Adrenal gland (tissue), 12 donors: Measurements from ENCODE around the gene RNF126. TPM values are rescaled to one million over a fixed set of nuclear protein-coding genes. Genes with fewer than 3 reads are reported as not detected.

Experiments
- DNase-seq, 7 donors: peaks; one replicate each; pipeline ENCODE4 v3.0.0-alpha.2; 2019 to 2020
- H3K27ac ChIP-seq, 5 donors: fragments of 200-600 bp; sonication (generic) in 4 of 5; 1 replicate in 3 of 5; 2 replicates in 2 of 5; pipeline versions ENCODE4 v1.5.1 to v1.8.0; 2016 to 2020; ENCODE audit warnings: mild to moderate bottlenecking in 1 of 5
- H3K27me3 ChIP-seq: fragments of 200-600 bp; 2 replicates; pipeline ENCODE4 v1.8.0; 2021
- H3K36me3 ChIP-seq, 2 donors: fragments of 200-600 bp; replicated peaks in 1 of 2; 1 replicate in 1 of 2; 2 replicates in 1 of 2; pipeline versions ENCODE4 v1.5.1 to v1.8.0; 2018 to 2022
- H3K4me1 ChIP-seq, 2 donors: fragments of 200-600 bp; replicated peaks in 1 of 2; 1 replicate in 1 of 2; 2 replicates in 1 of 2; pipeline versions ENCODE4 v1.5.1 to v1.8.0; 2018 to 2021
- H3K4me3 ChIP-seq, 4 donors: fragments of 200-600 bp; sonication (generic) in 3 of 4; one replicate each; pipeline ENCODE4 v1.5.1; 2016 to 2018
- H3K9me3 ChIP-seq, 3 donors: fragments of 200-600 bp; sonication (generic) in 1 of 3; replicated peaks in 1 of 3; 1 replicate in 2 of 3; 2 replicates in 1 of 3; pipeline versions ENCODE4 v1.5.1 to v1.8.0; 2016 to 2021
- POLR2A ChIP-seq, 2 donors: fragments of 450-650 bp; IDR thresholded peaks; one replicate each; pipeline ENCODE4 v1.6.1; 2017; ENCODE audit warnings: antibody characterized with exemption in 2 of 2, mild to moderate bottlenecking in 2 of 2, moderate library complexity in 1 of 2
- WGBS, 4 donors: extraction: QIAGEN DNeasy Blood & Tissue Kit in 2 of 4; methylation state at CpG; one replicate each; pipeline versions ENCODE4 v1.1.5 to v1.1.7; 2013 to 2017; 5-methylcytosine and 5-hydroxymethylcytosine counted together
- intact Hi-C, 2 donors: fragments of 100-400 bp; cut with DNase I; formaldehyde crosslinking; loops; one replicate each; pipeline versions ENCODE4 v1.14.1 to v1.15.0; 2022 to 2023
- polyA plus RNA-seq, 3 donors: library from polyadenylated mRNA; stranded (reverse); fragments of 200-250 nt in 2 of 3; fragments of 350-450 nt in 1 of 3; fragmentation: Illumina TruSeq in 1 of 3; extraction: RNeasy Lipid Tissue Mini Kit (QIAGEN cat#74804) in 1 of 3; gene quantifications; one replicate each; pipeline ENCODE4 v1.2.3, GENCODE V29; 2013 to 2014
- total RNA-seq, 9 donors: library from RNA; depleted of rRNA in 4 of 9; stranded (reverse); fragments of >200 nt in 4 of 9; fragments of 120-200 nt in 1 of 9; fragmentation: NEBNext Ultra II Directional in 1 of 9; extraction: Animal tissue kit (Norgen Biotek cat#: 25700) in 1 of 9; gene quantifications; one replicate each; pipeline versions ENCODE4 v1.1.0 to v1.2.4, GENCODE V29; 2013 to 2023
- TF ChIP-seq, protein P1 (sequence below), 6 experiments: fragments of 450-650 bp in 4 of 6; fragments of 200-600 bp in 2 of 6; sonication (generic) in 1 of 6; IDR thresholded peaks; 1 replicate in 5 of 6; 2 replicates in 1 of 6; pipeline versions ENCODE4 v1.5.1 to v1.8.0; 2016 to 2021; ENCODE audit warnings: antibody characterized with exemption in 6 of 6, mild to moderate bottlenecking in 2 of 6, moderate library complexity in 1 of 6
- donor health status: healthy with polysubstance abuse.
- donor health status: Bipolar disorder and iron deficiency.
- donor health status: DM: yes; HTN: yes; CAD: no.
- donor health status: DM: no; HTN: no; CAD: no.
- donor health status: DM: no; HTN: no; CAD: no.
- donor health status: DM: yes; HTN: yes; CAD: no.

The RNF126 gene
- total and polyA plus RNA-seq, 12 donors = 9.3 to 76.4 (median 43.1) TPM

DNA sequence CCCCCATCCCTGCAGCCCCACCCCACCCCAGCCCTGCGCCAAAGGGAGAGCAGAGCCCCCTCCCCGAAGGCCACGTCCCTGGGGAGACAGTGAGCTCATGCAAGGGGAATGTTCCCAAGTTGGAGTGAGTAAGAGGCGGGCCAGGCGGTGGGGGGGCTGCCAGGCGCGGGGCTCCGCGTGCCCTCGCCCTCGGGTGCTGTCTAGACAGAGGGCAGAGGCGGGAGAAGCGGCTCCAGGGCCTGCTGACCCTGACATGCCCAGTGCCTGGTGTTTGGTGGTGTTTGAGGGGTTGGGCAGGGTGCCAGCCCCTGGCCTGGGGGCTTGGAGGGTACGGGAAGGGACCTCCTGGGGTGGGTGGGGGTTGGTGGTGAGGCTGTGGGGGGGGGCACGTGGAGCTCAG lies 14.2 kb upstream of the RNF126 start:
- intact Hi-C loops = no loop called here
- 6 to 19% (median 9%) methylated on average over 3 to 15 of the region's 15 CpGs for WGBS, 4 donors

DNA sequence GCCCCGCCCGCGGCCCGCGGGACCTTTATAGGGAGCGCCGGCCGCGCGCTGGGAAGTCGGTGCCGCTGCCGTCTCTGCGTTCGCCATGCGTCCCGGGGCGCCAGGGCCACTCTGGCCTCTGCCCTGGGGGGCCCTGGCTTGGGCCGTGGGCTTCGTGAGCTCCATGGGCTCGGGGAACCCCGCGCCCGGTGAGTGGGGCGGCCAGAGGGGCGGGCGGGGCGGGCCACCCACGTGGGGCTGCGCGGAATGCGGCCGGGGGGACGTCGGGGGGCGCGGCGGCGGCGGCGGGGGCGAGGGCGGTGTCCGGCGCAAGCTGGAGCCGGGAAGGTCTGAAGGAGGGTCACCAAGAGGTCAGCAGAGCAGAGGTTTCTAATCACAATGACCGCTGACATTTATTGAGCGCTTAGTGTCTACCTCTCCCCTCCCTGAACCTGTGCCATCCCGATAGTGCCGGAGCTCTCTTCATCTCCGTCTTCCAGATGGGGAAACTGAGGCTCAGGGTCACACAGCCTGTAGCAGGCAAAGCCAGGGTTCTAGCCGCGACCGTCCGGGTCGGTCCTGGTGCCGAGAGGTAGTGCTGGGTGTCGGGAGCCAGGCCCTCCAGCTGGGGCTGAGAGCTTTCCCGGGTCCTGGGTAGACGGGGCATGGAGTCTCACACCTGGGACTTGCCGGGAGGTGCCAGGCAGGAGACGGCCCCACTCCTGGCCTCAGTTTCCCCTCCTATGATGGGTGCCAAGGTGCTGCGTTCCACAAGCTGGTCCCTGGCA lies 13.5 kb upstream of the RNF126 start, which contains the start of gene FSTL3:
Gene FSTL3, plus strand, starts transcription at position 54 of the 767 bp plus-strand sequence. Its CDS starts 32 bp downstream, at position 86.
- H3K27ac ChIP-seq = peak within 1 kb of the TSS; percentile 68 to 98 (median 91)
- H3K9me3 ChIP-seq = no peaks in the 10 kb centered on the region
- TF ChIP-seq, protein P1, sequence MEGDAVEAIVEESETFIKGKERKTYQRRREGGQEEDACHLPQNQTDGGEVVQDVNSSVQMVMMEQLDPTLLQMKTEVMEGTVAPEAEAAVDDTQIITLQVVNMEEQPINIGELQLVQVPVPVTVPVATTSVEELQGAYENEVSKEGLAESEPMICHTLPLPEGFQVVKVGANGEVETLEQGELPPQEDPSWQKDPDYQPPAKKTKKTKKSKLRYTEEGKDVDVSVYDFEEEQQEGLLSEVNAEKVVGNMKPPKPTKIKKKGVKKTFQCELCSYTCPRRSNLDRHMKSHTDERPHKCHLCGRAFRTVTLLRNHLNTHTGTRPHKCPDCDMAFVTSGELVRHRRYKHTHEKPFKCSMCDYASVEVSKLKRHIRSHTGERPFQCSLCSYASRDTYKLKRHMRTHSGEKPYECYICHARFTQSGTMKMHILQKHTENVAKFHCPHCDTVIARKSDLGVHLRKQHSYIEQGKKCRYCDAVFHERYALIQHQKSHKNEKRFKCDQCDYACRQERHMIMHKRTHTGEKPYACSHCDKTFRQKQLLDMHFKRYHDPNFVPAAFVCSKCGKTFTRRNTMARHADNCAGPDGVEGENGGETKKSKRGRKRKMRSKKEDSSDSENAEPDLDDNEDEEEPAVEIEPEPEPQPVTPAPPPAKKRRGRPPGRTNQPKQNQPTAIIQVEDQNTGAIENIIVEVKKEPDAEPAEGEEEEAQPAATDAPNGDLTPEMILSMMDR (IDR thresholded peaks at IDR 0.05) = no peak
- TF ChIP-seq POLR2A (IDR thresholded peaks at IDR 0.05) = peak; percentile 11 to 61
- H3K4me3 ChIP-seq = peak within 1 kb of the TSS in 3 of 4 donors; percentile 13 to 65 (median 43)
- peak in 4 of 7 donors; percentile 44 to 59 (median 54) for DNase-seq
- no peaks in the 10 kb centered on the region for H3K36me3 ChIP-seq
- intact Hi-C loops = no loop called here
- WGBS, 4 donors = 0 to 7% (median 3%) methylated on average over 8 to 63 of the region's 63 CpGs
- H3K27me3 ChIP-seq = no peaks in the 10 kb centered on the region
- peaks cover 38 to 47% of the 10 kb centered on the region in 2 donors for H3K4me1 ChIP-seq

More for the DNA sequence above, 14.2 kb upstream of the RNF126 start:
- peaks cover 38 to 47% of the 10 kb centered on the region in 2 donors for H3K4me1 ChIP-seq
- DNase-seq = peak; percentile 88 to 94 (median 93)
- TF ChIP-seq, protein P1 (IDR thresholded peaks at IDR 0.05) = no peak
- TF ChIP-seq POLR2A (IDR thresholded peaks at IDR 0.05) = peak in 1 of 2 donors; percentile 62
- H3K27me3 ChIP-seq = no peaks in the 10 kb centered on the region
- H3K4me3 ChIP-seq = peak overlapping the region in 2 of 4 donors; percentile 43 to 65
- no peaks in the 10 kb centered on the region for H3K9me3 ChIP-seq
- no peaks in the 10 kb centered on the region for H3K36me3 ChIP-seq
- peak overlapping the region; percentile 68 to 98 (median 91) for H3K27ac ChIP-seq

DNA sequence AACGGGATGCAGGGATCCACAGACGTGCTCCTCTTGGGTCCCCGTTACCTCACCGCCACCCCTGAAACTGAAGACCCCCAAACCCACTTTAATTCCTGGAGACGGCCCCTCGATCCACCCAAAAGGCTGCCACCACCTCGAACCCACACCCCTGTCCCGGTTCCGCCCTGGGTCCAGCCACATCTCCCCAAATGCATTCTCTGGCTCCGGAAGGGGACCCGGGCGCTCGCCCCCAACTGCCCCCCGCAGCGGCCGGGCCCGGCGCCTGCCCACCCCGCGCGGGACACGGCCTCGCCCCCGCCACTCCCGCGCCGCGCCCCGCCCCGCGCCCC lies 13.0 kb upstream of the RNF126 start:
- peak in 1 of 7 donors; percentile 18 for DNase-seq
- H3K4me1 ChIP-seq = peaks cover 38 to 47% of the 10 kb centered on the region in 2 donors
- H3K36me3 ChIP-seq = no peaks in the 10 kb centered on the region
- WGBS, 4 donors = 3 to 28% (median 6%) methylated on average over 9 to 29 of the region's 31 CpGs
- no peaks in the 10 kb centered on the region for H3K27me3 ChIP-seq
- peak overlapping the region in 3 of 5 donors; percentile 91 to 98 (median 97) for H3K27ac ChIP-seq
- H3K4me3 ChIP-seq = peak overlapping the region in 1 of 4 donors; percentile 43
- intact Hi-C loops = no loop called here
- no peaks in the 10 kb centered on the region for H3K9me3 ChIP-seq
- TF ChIP-seq, protein P1 (IDR thresholded peaks at IDR 0.05) = no peak
- TF ChIP-seq POLR2A (IDR thresholded peaks at IDR 0.05) = no peak

DNA sequence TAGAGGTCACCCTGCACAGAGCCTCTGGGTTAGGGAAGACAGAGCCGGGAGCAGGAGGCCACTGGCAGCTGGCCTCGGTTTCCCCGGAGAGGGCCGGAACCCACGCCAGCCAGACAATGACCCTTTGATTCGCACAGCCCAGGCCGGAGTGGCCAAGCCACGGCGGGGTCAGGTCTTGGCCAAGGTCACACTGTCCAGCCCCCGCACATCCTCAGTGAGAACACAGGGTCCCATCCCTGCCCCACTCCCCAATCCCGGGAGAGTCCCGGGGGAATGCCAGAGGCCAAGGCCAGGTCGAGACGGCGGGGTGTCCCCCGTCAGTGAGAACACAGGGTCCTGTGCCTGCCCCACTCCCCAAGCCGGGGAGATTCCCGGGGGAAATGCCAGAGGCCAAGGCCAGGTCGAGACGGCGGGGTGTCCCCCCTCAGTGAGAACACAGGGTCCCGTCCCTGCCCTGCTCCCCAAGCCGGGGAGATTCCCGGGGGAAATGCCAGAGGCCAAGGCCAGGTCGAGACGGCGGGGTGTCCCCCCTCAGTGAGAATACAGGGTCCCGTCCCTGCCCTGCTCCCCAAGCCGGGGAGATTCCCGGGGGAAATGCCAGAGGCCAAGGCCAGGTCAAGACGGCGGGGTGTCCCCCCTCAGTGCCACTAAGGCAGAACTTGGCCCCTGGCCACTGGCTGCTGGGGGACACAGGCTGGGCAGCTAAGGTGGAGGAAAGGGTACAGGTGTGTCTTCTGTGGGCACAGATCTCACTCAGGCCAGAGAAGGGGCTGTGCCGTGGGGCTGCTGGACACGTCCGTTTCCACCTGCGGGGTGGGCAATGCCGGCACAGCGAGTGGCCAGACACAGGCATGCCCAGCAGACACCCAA lies 11.5 kb upstream of the RNF126 start:
- peaks cover 37 to 45% of the 10 kb centered on the region in 2 donors for H3K4me1 ChIP-seq
- 26 to 35% (median 28%) methylated on average over 15 to 38 of the region's 38 CpGs for WGBS, 4 donors
- intact Hi-C loops = no loop called here

More for the DNA sequence above, 11.5 kb upstream of the RNF126 start:
- H3K4me3 ChIP-seq = no peak overlapping the region
- H3K27ac ChIP-seq = peak overlapping the region in 2 of 5 donors; percentile 62 to 91
- H3K36me3 ChIP-seq = no peaks in the 10 kb centered on the region
- TF ChIP-seq, protein P1 (IDR thresholded peaks at IDR 0.05) = no peak
- no peak for TF ChIP-seq POLR2A (IDR thresholded peaks at IDR 0.05)
- DNase-seq = peak in 4 of 7 donors; percentile 43 to 57 (median 56)
- H3K27me3 ChIP-seq = no peaks in the 10 kb centered on the region
- no peaks in the 10 kb centered on the region for H3K9me3 ChIP-seq
